Upper lobe of left lung (tissue), 6 donors: Measurements from ENCODE around the gene BCAS3. TPM values are rescaled to one million over a fixed set of nuclear protein-coding genes. Genes with fewer than 3 reads are reported as not detected.

Source experiments
- ATAC-seq, 2 donors: fragments of 200-7000 bp; cut with Tn5 transposase; one replicate each; pipeline ENCODE4 v1.9.1; 2022; ENCODE audit warnings: mild to moderate bottlenecking in 2 of 2, moderate library complexity in 2 of 2; ENCODE audit not compliant: low FRiP score in 2 of 2
- DNase-seq, 2 donors: peaks; one replicate each; pipeline ENCODE4 v3.0.0-alpha.2; 2019 to 2020
- H3K27ac ChIP-seq, 4 donors: fragments of 200-600 bp; sonication (generic); one replicate each; pipeline ENCODE4 v1.5.1; 2016 to 2019
- H3K27me3 ChIP-seq, 4 donors: fragments of 200-600 bp; sonication (generic); one replicate each; pipeline ENCODE4 v1.5.1; 2017 to 2019
- H3K36me3 ChIP-seq, 4 donors: fragments of 200-600 bp; sonication (generic); one replicate each; pipeline ENCODE4 v1.5.1; 2016 to 2019
- H3K4me1 ChIP-seq, 4 donors: fragments of 200-600 bp; sonication (generic); one replicate each; pipeline ENCODE4 v1.5.1; 2018 to 2019
- H3K4me3 ChIP-seq, 4 donors: fragments of 200-600 bp; sonication (generic); one replicate each; pipeline ENCODE4 v1.5.1; 2017 to 2019; ENCODE audit warnings: mild to moderate bottlenecking in 2 of 4, moderate library complexity in 1 of 4
- H3K9me3 ChIP-seq, 4 donors: fragments of 200-600 bp; sonication (generic); one replicate each; pipeline ENCODE4 v1.5.1; 2018 to 2019
- EP300 ChIP-seq, 4 donors: sonication (generic); formaldehyde crosslinking; IDR thresholded peaks; one replicate each; pipeline ENCODE4 v1.5.1; 2017; ENCODE audit warnings: antibody characterized with exemption in 4 of 4, control low read depth in 2 of 4
- POLR2A ChIP-seq, 4 donors: fragments of 450-650 bp; IDR thresholded peaks; one replicate each; pipeline ENCODE4 v1.5.1; 2016 to 2017; ENCODE audit warnings: antibody characterized with exemption in 4 of 4, mild to moderate bottlenecking in 2 of 4
- POLR2AphosphoS5 ChIP-seq, 2 donors: sonication (generic); formaldehyde crosslinking; IDR thresholded peaks; one replicate each; pipeline ENCODE4 v1.5.1; 2017; ENCODE audit warnings: antibody characterized with exemption in 2 of 2
- WGBS, 2 donors: methylation state at CpG; one replicate each; pipeline ENCODE4 v1.1.5; 2017 to 2018; 5-methylcytosine and 5-hydroxymethylcytosine counted together
- total RNA-seq, 6 donors: library from RNA; depleted of rRNA in 4 of 6; stranded (reverse); fragments of >200 nt in 4 of 6; gene quantifications; one replicate each; pipeline versions ENCODE4 v1.1.0 to v1.2.1, GENCODE V29; 2016 to 2021
- TF ChIP-seq, protein P1 (sequence below), 6 experiments: fragments of 450-650 bp in 4 of 6; fragments of 200-600 bp in 2 of 6; sonication (generic) in 2 of 6; IDR thresholded peaks; one replicate each; pipeline ENCODE4 v1.5.1; 2016 to 2019; ENCODE audit warnings: antibody characterized with exemption in 6 of 6
- donor health status: DM: no; HTN: no; CAD: no; lungs with moderate emphysema.
- donor health status: DM: no; HTN: yes; CAD: no; lungs with severe emphysema.

Gene BCAS3
- total RNA-seq, 6 donors from 2014 or later, result 20.1 to 111 (median 37.0) TPM

DNA sequence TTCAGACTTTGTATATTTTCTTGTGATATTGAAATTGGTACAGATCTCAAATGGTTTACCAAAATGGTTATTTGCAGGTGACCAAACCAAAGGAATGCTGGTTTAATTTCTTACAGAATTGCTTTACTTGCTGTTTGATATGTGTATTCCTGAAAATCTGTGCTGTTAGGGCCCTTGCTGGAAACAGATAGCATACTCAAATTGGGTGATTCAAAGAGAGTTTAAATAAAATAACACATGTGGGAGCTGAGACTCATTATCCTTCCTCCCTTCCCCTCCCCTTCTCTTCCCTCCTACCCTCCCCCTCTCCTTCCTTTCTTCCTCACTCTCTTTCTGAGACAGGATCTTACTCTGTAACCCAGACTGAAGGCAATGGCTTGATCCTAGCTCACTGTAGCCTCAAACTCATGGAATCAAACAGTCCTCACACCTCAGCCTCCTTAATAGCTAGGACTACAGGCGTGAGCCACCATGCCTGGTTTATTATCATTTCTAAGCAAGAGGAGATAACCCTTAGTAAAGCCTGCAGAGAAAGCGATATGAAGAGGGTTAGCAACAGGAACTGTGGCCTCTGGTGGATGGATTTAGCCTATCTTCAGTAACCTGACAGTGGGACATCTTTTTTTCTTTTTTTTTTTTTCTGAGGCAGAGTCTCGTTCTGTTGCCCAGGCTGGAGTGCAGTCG is 141.9 kb downstream of the BCAS3 start:
- no peaks in the 10 kb centered on the region for H3K27me3 ChIP-seq
- TF ChIP-seq EP300 (IDR thresholded peaks at IDR 0.05), result no peak
- TF ChIP-seq POLR2AphosphoS5 (IDR thresholded peaks at IDR 0.05), result no peak
- TF ChIP-seq, protein P1, sequence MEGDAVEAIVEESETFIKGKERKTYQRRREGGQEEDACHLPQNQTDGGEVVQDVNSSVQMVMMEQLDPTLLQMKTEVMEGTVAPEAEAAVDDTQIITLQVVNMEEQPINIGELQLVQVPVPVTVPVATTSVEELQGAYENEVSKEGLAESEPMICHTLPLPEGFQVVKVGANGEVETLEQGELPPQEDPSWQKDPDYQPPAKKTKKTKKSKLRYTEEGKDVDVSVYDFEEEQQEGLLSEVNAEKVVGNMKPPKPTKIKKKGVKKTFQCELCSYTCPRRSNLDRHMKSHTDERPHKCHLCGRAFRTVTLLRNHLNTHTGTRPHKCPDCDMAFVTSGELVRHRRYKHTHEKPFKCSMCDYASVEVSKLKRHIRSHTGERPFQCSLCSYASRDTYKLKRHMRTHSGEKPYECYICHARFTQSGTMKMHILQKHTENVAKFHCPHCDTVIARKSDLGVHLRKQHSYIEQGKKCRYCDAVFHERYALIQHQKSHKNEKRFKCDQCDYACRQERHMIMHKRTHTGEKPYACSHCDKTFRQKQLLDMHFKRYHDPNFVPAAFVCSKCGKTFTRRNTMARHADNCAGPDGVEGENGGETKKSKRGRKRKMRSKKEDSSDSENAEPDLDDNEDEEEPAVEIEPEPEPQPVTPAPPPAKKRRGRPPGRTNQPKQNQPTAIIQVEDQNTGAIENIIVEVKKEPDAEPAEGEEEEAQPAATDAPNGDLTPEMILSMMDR (IDR thresholded peaks at IDR 0.05), result no peak
- no peak overlapping the region for H3K27ac ChIP-seq
- WGBS, 2 donors, result 94 to 95% methylated on average over 4 of the region's 4 CpGs
- DNase-seq (no peak), ATAC-seq (no peak)
- no peaks in the 10 kb centered on the region for H3K36me3 ChIP-seq
- no peaks in the 10 kb centered on the region for H3K4me1 ChIP-seq
- H3K4me3 ChIP-seq, result no peak overlapping the region
- no peaks in the 10 kb centered on the region for H3K9me3 ChIP-seq

DNA sequence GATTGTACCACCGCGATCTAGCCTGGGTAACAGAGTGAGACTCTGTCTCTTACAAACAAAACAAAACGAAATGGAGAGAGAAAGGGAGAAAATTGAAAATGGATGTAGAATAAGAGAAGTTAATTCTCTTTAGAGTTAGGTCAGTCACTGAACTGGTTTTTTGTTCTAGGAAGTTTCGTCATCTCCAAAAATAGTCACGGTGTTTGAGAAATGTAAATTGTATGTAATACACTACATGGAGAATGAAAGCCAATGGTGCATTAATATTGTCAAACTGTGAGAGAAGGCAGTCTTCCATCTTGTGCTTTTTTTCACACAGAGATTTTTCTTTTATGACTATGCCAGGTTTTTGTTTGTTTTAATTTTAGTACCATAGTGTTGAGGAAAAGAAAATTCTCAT is 145.9 kb downstream of the BCAS3 start:
- DNase-seq (no peak), ATAC-seq (no peak)
- WGBS, 2 donors, result 77 to 78% methylated on average over 5 of the region's 5 CpGs
- Histone ChIP-seq H3K4me1 (no peaks in the 10 kb centered on the region), H3K9me3 (no peaks in the 10 kb centered on the region), H3K4me3 (no peak overlapping the region), H3K27me3 (no peaks in the 10 kb centered on the region), H3K27ac (no peak overlapping the region), H3K36me3 (no peaks in the 10 kb centered on the region)
- no peak for TF ChIP-seq EP300 (IDR thresholded peaks at IDR 0.05)
- TF ChIP-seq POLR2A (IDR thresholded peaks at IDR 0.05), result no peak
- no peak for TF ChIP-seq POLR2AphosphoS5 (IDR thresholded peaks at IDR 0.05)
- TF ChIP-seq, protein P1 (IDR thresholded peaks at IDR 0.05), result no peak

DNA sequence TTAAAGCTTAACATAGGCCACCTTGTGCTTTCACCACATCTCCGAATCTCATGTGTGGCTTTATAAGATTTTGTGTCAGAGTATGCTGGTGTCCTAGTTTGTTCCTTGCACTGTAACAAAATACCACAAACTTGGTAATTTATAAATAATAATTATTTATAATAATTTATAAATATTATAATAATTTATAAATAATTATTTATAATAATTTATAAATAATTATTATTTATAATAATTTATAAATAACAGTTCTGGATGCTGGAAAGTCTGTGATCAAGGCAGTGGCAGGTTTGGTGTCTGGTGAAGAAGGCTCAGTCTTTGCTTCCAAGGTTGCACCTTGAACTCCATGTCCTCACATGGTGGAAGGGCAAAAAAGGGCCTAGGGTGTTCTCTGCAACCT is 147.7 kb downstream of the BCAS3 start:
- H3K9me3 ChIP-seq, result no peaks in the 10 kb centered on the region
- no peak overlapping the region for H3K4me3 ChIP-seq
- no peak for ATAC-seq
- H3K27ac ChIP-seq, result no peak overlapping the region
- DNase-seq, result no peak
- 96 to 98% methylated on average over 1 of the region's 1 CpG for WGBS, 2 donors
- no peaks in the 10 kb centered on the region for H3K27me3 ChIP-seq
- no peaks in the 10 kb centered on the region for H3K4me1 ChIP-seq
- TF ChIP-seq, protein P1 (IDR thresholded peaks at IDR 0.05), result no peak
- TF ChIP-seq POLR2AphosphoS5 (IDR thresholded peaks at IDR 0.05) (no peak), EP300 (IDR thresholded peaks at IDR 0.05) (no peak), POLR2A (IDR thresholded peaks at IDR 0.05) (no peak)
- no peaks in the 10 kb centered on the region for H3K36me3 ChIP-seq

DNA sequence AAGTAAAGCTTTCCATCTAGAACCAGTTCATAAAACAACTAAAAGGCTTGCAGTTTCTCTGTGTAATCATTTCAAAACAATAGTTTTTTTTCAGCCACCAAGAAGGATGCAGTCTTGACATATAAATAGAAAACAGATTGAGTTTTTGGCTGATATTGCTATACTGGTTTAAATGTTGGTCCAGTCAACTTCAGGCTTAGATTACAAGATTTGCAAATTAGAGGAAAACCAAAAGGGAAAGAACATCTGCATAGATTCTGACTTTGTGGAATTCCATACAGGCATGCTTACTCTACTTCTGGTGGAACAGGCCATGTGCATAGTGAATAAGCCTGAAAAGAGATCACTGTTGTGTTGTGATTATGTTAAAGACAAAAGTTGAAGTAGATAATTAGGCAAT is 150.3 kb downstream of the BCAS3 start:
- Histone ChIP-seq H3K4me3 (no peak overlapping the region), H3K27me3 (no peaks in the 10 kb centered on the region), H3K36me3 (no peaks in the 10 kb centered on the region), H3K4me1 (peaks cover 0 to 8% (median 0%) of the 10 kb centered on the region in 4 donors), H3K27ac (no peak overlapping the region), H3K9me3 (no peaks in the 10 kb centered on the region)
- no peak for ATAC-seq
- TF ChIP-seq EP300 (IDR thresholded peaks at IDR 0.05) (no peak), POLR2AphosphoS5 (IDR thresholded peaks at IDR 0.05) (no peak), POLR2A (IDR thresholded peaks at IDR 0.05) (no peak)
- TF ChIP-seq, protein P1 (IDR thresholded peaks at IDR 0.05), result no peak
- no peak for DNase-seq

DNA sequence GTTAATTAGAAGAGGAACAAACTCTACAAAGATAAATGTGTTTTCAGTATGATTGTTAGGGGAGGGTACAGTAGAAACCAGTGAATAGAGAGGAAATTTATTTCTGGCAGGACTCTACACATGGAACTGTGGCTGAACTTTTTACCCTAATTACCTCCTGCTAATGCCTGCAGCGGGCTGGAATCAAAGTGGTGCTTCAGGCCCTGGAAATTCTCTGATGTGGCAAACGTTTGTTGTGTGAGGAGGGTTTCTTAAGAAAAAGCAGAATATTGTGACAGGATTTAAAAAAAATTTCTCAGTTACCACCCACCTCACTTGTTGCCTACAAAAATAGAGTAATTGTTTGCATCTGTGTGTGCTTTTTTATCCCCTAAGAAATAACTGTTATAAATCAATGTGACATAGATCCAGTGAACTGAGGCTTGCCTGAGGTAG is 154.5 kb downstream of the BCAS3 start:
- ATAC-seq (no peak), DNase-seq (no peak)
- no peaks in the 10 kb centered on the region for H3K9me3 ChIP-seq
- no peak for TF ChIP-seq EP300 (IDR thresholded peaks at IDR 0.05)
- TF ChIP-seq, protein P1 (IDR thresholded peaks at IDR 0.05), result no peak
- no peak for TF ChIP-seq POLR2A (IDR thresholded peaks at IDR 0.05)
- no peaks in the 10 kb centered on the region for H3K36me3 ChIP-seq
- WGBS, 2 donors, result 18 to 34% methylated on average over 2 of the region's 2 CpGs
- H3K4me1 ChIP-seq, result peaks cover 0 to 8% (median 0%) of the 10 kb centered on the region in 4 donors
- H3K4me3 ChIP-seq, result no peak overlapping the region
- H3K27me3 ChIP-seq, result no peaks in the 10 kb centered on the region
- H3K27ac ChIP-seq, result no peak overlapping the region
